ENCODE results near the gene NUP133.

GRCh38 chr1:229544587-229544986, 36.4 kb upstream of the NUP133 start:
- TF ChIP-seq, protein P1, sequence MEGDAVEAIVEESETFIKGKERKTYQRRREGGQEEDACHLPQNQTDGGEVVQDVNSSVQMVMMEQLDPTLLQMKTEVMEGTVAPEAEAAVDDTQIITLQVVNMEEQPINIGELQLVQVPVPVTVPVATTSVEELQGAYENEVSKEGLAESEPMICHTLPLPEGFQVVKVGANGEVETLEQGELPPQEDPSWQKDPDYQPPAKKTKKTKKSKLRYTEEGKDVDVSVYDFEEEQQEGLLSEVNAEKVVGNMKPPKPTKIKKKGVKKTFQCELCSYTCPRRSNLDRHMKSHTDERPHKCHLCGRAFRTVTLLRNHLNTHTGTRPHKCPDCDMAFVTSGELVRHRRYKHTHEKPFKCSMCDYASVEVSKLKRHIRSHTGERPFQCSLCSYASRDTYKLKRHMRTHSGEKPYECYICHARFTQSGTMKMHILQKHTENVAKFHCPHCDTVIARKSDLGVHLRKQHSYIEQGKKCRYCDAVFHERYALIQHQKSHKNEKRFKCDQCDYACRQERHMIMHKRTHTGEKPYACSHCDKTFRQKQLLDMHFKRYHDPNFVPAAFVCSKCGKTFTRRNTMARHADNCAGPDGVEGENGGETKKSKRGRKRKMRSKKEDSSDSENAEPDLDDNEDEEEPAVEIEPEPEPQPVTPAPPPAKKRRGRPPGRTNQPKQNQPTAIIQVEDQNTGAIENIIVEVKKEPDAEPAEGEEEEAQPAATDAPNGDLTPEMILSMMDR (conservative IDR thresholded peaks at IDR 0.05; ENCODE audit: low read depth, low read length) = no peak
- no peak for TF ChIP-seq EZH2 (IDR thresholded peaks at IDR 0.05; ENCODE audit: borderline replicate concordance, low read depth, low read length, poor library complexity, severe bottlenecking)
